ENCODE measurements around the gene ATG2B. TPM values are rescaled to one million over a fixed set of nuclear protein-coding genes. Genes with fewer than 3 reads are reported as not detected.

Gene ATG2B
- total RNA-seq, 1 donor from 2014 or later, result 32.4 TPM

GRCh38 chr14:96307434-96307833 is 55.7 kb downstream of the ATG2B start:
- no peak for DNase-seq

DNA sequence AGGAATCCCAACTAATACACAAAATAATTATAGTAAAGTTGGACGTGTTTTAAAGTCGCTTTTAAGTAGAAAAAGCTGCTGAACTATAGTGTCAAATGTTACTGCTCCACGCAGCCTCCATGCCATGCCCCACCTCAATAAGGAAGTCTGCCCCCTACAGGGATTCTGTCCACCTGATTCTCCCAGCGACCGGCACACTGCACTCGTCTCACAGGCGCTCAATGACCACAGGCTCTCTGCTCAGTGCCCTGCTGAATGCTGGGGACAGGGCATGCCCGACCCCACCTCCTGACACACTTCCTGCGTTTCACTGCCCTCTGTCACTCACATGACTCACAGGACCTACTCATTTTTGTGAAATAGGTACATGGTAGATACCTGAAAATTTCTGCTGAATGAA is 58.2 kb downstream of the ATG2B start:
- DNase-seq, result no peak

DNA sequence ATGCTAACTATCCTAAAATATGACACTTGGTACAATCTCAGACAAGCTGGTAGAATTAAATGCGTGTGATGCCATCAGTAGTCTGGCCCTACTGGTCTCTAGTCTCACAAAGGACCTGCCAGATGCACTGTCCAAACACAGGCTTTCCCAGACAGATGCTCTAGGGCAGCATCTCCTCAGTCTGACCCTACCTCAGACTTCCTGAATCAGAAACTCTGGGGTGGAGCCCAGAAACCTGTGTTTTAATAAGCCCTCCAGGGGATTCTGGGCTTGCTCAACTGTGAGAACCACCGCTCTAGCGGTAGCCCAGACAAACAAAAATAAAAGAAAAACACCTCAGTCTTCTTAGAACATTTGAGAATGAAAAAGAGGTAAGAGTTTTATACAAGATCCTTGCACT is 59.2 kb downstream of the ATG2B start:
- DNase-seq, result no peak

DNA sequence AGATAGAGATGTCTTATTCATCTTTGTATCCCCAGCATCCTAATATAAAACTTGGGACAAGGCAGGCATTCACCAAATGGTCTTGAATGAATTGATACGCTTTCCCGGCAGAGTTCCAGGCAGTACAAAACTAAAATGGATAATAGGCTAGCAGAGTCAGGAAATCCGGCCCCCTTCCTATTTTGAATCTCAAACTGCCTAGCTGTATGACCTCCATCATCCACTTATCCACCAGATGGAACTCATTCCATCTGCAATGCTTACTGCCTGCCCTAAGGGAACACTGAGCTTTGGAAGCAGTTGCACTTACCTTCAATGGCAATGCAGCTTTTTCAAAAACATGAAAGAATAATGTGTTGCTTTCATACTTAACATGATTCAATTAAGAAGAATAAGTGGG is 63.7 kb downstream of the ATG2B start:
- DNase-seq, result peak; percentile 8

- peak; percentile 68 for DNase-seq
Observed at GRCh38 chr14:96297997-96298515, 65.1 kb downstream of the ATG2B start.

- peak; percentile 20 for DNase-seq
Observed at GRCh38 chr14:96297000-96297399, 66.1 kb downstream of the ATG2B start.

GRCh38 chr14:96294246-96294645 is 68.9 kb downstream of the ATG2B start:
- no peak for DNase-seq

DNA sequence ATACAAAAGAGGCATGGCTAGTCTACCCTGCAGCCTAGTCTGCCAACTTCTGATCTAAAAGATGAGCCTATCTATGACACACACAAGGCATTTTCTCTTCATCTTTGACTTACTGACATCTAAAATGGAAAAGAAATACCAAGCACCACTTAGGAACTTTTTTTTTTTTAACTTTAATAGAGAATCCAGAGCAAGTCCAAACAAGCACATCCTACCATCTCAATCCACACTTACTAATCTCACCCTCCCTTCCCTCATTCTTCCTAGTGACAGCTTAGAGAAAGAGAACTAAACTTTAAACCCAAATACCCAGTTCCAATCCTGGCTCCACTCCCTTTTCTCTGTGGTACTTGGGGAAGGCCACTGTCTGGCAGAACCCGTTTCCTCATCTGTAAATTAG is 75.3 kb downstream of the ATG2B start:
- DNase-seq, result no peak

- DNase-seq, result no peak
Observed at GRCh38 chr14:96286251-96286650, 76.9 kb downstream of the ATG2B start.

- no peak for DNase-seq
Observed at GRCh38 chr14:96285667-96286066, 77.5 kb downstream of the ATG2B start.

DNA sequence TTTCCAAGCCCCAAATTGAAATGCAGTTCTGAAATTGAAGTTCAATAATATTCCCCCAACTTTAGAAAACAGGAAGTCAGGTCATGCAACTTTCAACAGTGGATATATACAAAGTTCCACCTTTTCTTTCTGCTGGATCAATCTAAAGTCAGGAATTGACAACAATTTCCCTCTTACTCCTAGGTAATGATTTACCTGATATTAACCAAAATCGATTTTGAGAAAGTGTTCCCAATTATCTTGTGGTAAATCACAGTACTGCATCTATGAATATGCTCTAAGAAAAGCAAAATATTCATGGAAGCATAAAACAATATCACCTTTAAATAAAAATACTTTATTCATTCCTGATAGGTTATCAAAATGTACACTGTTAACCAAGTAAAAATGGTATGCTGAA is 78.7 kb downstream of the ATG2B start:
- no peak for DNase-seq

DNA sequence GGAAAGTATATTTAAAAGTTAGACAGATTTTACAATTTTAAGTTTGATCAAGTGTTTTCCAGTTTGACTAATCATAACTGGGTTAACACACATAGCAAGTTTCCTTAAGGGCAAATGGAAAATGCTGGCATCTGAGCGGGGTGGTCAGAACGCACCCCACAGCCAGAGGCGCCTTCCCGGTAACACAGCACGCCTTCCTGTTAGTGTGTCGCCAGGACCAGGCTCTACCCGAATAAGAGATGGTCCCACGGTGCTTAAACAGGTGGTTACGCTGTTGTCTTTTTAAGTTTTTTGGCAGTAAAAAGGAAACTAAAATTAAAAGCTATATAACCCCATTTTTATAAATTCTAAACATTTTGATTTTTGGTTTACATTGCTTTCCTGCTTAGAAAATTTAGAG is 79.1 kb downstream of the ATG2B start:
- DNase-seq, result no peak

DNA sequence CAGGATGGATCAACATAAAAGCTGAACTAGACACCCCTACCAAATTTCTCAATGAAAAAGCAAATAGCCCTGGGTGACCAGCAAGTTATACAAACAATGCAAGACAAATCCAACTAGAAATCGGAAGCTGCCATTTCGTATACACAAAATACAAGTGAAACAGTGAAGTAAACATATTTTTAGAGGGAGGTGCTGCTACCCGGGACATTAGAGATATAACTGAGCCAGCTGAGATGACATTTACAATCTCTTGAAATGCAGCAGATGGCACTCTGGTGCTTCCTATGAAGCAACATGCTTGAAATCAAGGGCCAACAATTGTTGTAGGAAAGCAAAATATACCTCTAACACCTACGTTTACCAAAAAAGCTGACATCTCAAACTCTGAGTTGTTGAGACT is 81.7 kb downstream of the ATG2B start:
- DNase-seq, result no peak

- DNase-seq, result no peak
Observed at GRCh38 chr14:96280104-96280503, 83.0 kb downstream of the ATG2B start.

DNA sequence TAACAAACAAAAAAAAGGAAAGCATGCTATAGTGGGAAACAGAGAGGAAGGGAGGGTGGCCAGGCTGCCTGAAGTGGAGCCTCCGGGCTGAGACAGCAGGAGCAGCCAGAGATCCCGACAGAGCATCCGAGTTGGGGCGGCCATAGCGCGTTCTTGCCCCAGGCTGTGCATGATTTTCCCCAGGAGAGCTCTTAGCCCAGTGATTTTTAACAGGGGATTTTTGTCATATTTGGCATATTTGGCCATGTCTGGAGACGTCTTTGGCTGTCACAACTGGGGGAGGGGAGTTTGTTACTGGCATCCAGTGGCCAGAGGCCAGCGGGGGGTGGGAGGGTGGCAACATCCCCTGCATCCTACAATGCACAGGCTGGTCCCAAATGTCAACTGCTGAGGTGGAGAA is 83.6 kb downstream of the ATG2B start:
- no peak for DNase-seq

DNA sequence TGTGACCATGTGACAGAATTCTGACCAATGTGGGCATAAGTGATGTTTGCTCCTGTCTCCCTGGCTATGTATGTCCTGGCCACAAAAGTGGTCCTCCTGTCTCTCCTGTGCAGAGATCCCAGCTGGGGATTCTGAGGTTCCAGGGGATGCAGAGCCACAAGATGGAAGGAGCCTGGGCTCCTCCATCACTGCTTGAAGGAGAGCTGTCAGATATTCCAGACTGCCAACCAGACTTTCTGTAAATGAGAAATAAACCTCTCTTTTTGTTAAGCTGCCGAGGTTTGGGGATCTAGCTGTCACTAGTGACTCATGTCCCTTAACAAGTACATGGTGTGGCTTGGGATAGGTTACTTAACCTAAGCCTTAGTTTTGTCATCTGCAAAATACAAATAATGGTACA is 85.3 kb downstream of the ATG2B start:
- DNase-seq, result no peak

GRCh38 chr14:96275177-96276112 is 87.7 kb downstream of the ATG2B start:
- peak; percentile 91 for DNase-seq

GRCh38 chr14:96274543-96274942 is 88.6 kb downstream of the ATG2B start:
- peak; percentile 75 for DNase-seq

DNA sequence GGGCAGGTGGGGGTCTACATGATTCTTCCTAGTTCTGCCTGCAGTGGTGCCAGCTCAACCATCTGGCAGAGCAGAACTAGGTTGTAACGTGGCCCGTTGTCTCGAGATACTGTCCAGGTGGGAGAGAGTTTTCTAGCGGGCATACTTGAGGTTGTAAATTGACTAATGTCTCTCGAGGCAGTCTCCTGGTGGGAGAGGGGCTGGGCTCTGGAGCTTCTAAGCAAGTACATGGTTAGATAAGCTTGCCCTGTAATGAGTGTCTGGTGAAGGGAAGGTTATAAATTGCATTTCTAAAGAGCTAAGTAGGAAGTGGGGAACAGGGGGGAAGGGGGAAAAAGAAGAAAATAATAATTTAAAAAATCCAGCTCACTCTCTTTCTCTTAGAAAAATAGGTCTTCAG is 89.0 kb downstream of the ATG2B start:
- DNase-seq, result no peak

DNA sequence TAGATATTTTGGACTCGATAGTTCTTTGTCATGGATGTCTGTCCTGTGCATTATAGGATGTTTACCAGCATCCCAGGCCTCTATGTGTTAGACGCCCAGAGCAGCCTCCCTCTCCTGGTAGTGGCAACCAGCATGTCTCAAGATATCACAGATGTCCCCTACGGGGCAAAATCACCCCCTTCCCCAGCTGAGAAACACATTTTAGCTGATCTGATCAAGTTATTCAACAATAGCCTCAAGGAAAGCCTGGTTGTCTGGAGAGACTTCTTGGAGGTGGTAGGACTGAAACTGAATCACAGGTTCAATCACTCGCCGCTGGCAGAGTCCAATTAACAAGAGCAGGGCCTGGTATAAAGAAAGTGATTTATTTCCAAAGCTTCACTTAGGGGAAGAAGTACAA is 89.5 kb downstream of the ATG2B start:
- DNase-seq, result no peak

GRCh38 chr14:96272777-96273473 is 90.2 kb downstream of the ATG2B start:
- no peak for DNase-seq

DNA sequence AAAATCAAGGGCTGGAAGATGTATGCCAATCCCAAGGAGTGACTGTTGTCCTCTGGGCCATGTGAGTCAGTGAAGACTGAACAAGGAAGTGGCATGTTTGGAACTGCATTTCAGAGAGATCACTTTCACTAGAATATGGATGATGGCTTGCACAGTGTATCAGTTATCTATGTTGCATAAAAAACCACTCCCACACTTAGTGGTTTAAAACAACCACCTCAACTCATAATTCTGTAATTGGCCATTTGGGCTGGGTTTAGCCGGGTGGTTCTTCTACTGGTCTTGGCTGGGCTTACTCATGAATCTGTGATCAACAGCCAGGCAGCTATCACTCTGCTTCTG is 91.7 kb downstream of the ATG2B start:
- DNase-seq, result no peak

GRCh38 chr14:96270565-96271420 is 92.3 kb downstream of the ATG2B start:
- no peak for DNase-seq

Data from tongue (tissue), 2 donors.